H9 (cell line): ENCODE results near the gene C6orf136. TPM values are rescaled to one million over a fixed set of nuclear protein-coding genes. Genes with fewer than 3 reads are reported as not detected.
A peak's percentile ranks its signal among the peaks of the same experiment; 100 is the strongest.

Experiments used
- DNase-seq: peaks from one replicate; pipeline ENCODE4 v3.0.0-alpha.2; 2017
- H2AFZ ChIP-seq: one replicate; pipeline ENCODE4 v1.6.1; 2013; ENCODE audit warnings: mild to moderate bottlenecking, low read length, control low read depth, moderate library complexity
- H2AK5ac ChIP-seq: 2 replicates; pipeline ENCODE4 v1.6.1; 2013; ENCODE audit warnings: low read length, control low read depth, mixed read lengths; ENCODE audit not compliant: insufficient read length
- H2BK120ac ChIP-seq: one replicate; pipeline ENCODE4 v1.6.1; 2013; ENCODE audit warnings: low read depth, mild to moderate bottlenecking, low read length, control low read depth, inconsistent platforms; ENCODE audit not compliant: poor library complexity, severe bottlenecking
- H2BK12ac ChIP-seq: 2 replicates; pipeline ENCODE4 v1.6.1; 2013; ENCODE audit warnings: low read length, control low read depth, mixed read lengths, low read depth; ENCODE audit not compliant: insufficient read length
- H2BK15ac ChIP-seq: 2 replicates; pipeline ENCODE4 v1.6.1; 2013; ENCODE audit warnings: low read depth, low read length, control low read depth
- H2BK20ac ChIP-seq: one replicate; pipeline ENCODE4 v1.6.1; 2013; ENCODE audit warnings: low read depth, mild to moderate bottlenecking, low read length, control low read depth, inconsistent platforms; ENCODE audit not compliant: poor library complexity, severe bottlenecking
- H2BK5ac ChIP-seq: 2 replicates; pipeline ENCODE4 v1.6.1; 2013; ENCODE audit warnings: low read length, control low read depth, mixed read lengths; ENCODE audit not compliant: insufficient read length
- H3K14ac ChIP-seq: 2 replicates; pipeline ENCODE4 v1.6.1; 2013; ENCODE audit warnings: low read length, control low read depth; ENCODE audit not compliant: insufficient read depth
- H3K18ac ChIP-seq: 2 replicates; pipeline ENCODE4 v1.6.1; 2013; ENCODE audit warnings: low read depth, mild to moderate bottlenecking, mixed read lengths, low read length, control low read depth; ENCODE audit not compliant: insufficient read length
- H3K23ac ChIP-seq: 2 replicates; pipeline ENCODE4 v1.6.1; 2013; ENCODE audit warnings: low read length, control low read depth, mixed read lengths, low read depth; ENCODE audit not compliant: insufficient read length
- H3K23me2 ChIP-seq: 2 replicates; pipeline ENCODE4 v1.6.1; 2013; ENCODE audit warnings: low read depth, mild to moderate bottlenecking, mixed read lengths, low read length, control low read depth; ENCODE audit not compliant: insufficient read length, poor library complexity, severe bottlenecking
- H3K27ac ChIP-seq: 2 replicates; pipeline ENCODE4 v1.5.1; 2013; ENCODE audit warnings: low read length, control low read depth, mixed read lengths, low read depth; ENCODE audit not compliant: insufficient read length
- H3K27me3 ChIP-seq: 2 replicates; pipeline ENCODE4 v1.6.1; 2013; ENCODE audit warnings: low read length, control low read depth, inconsistent platforms; ENCODE audit not compliant: insufficient read depth
- H3K4ac ChIP-seq: 2 replicates; pipeline ENCODE4 v1.6.1; 2013; ENCODE audit warnings: low read depth, mild to moderate bottlenecking, control low read depth, inconsistent platforms, low read length, moderate library complexity
- H3K4me1 ChIP-seq: 2 replicates; pipeline ENCODE4 v1.6.1; 2013; ENCODE audit warnings: low read length, control low read depth, inconsistent platforms; ENCODE audit not compliant: insufficient read depth
- H3K4me2 ChIP-seq: 2 replicates; pipeline ENCODE4 v1.6.1; 2013; ENCODE audit warnings: low read length, control low read depth, mixed read lengths; ENCODE audit not compliant: insufficient read length, insufficient read depth
- H3K56ac ChIP-seq: 2 replicates; pipeline ENCODE4 v1.6.1; 2013; ENCODE audit warnings: low read depth, mild to moderate bottlenecking, mixed read lengths, low read length, control low read depth; ENCODE audit not compliant: insufficient read length
- H3K79me1 ChIP-seq: 2 replicates; pipeline ENCODE4 v1.6.1; 2013; ENCODE audit warnings: low read depth, mild to moderate bottlenecking, moderate library complexity, low read length, control low read depth, inconsistent platforms; ENCODE audit not compliant: insufficient read depth, poor library complexity, severe bottlenecking
- H3K79me2 ChIP-seq: 2 replicates; pipeline ENCODE4 v1.6.1; 2013; ENCODE audit warnings: low read length, control low read depth, inconsistent platforms; ENCODE audit not compliant: insufficient read depth
- H3K9ac ChIP-seq: 2 replicates; pipeline ENCODE4 v1.6.1; 2013; ENCODE audit warnings: low read length, control low read depth, mixed read lengths; ENCODE audit not compliant: insufficient read length; ENCODE audit errors: extremely low read depth
- H3K9me3 ChIP-seq: one replicate; pipeline ENCODE4 v1.6.1; 2013; ENCODE audit warnings: low read depth, low read length, inconsistent platforms; ENCODE audit not compliant: control insufficient read depth
- H3T11ph ChIP-seq: one replicate; pipeline ENCODE4 v1.6.1; 2013; ENCODE audit warnings: mild to moderate bottlenecking, low read length, control low read depth, inconsistent platforms
- H4K20me1 ChIP-seq: one replicate; pipeline ENCODE4 v1.6.1; 2013; ENCODE audit not compliant: control insufficient read depth, insufficient read length, insufficient read depth
- H4K5ac ChIP-seq: 2 replicates; pipeline ENCODE4 v1.6.1; 2013; ENCODE audit warnings: low read depth, mild to moderate bottlenecking, mixed read lengths, low read length, control low read depth; ENCODE audit not compliant: insufficient read length
- H4K8ac ChIP-seq: replicated peaks from 2 replicates; pipeline ENCODE4 v1.6.1; 2013; ENCODE audit warnings: low read length, control low read depth, mixed read lengths, low read depth; ENCODE audit not compliant: insufficient read length
- H4K91ac ChIP-seq: 2 replicates; pipeline ENCODE4 v1.6.1; 2013; ENCODE audit warnings: low read depth, mild to moderate bottlenecking, moderate library complexity, mixed read lengths, low read length, control low read depth; ENCODE audit not compliant: insufficient read length
- H3K27ac Mint-ChIP-seq, 3 experiments: 2 replicates in 2 of 3; 3 replicates in 1 of 3; pipeline ENCODE4 v1.8.0; 2020 to 2021; ENCODE audit warnings: mixed read lengths in 3 of 3, mild to moderate bottlenecking in 1 of 3, moderate library complexity in 1 of 3
- H3K27me3 Mint-ChIP-seq: 2 replicates; pipeline ENCODE4 v1.8.0; 2021; ENCODE audit warnings: low read depth, mild to moderate bottlenecking, moderate library complexity, mixed read lengths
- H3K36me3 Mint-ChIP-seq, 3 experiments: 2 replicates in 2 of 3; 3 replicates in 1 of 3; pipeline ENCODE4 v1.8.0; 2020 to 2021; ENCODE audit warnings: low read depth in 3 of 3, mixed read lengths in 3 of 3; ENCODE audit not compliant: insufficient read depth in 1 of 3
- H3K4me1 Mint-ChIP-seq, 2 experiments: 2 replicates each; pipeline ENCODE4 v1.8.0; 2020; ENCODE audit warnings: mixed read lengths in 2 of 2
- H3K4me3 Mint-ChIP-seq, 2 experiments: 2 replicates in 1 of 2; 3 replicates in 1 of 2; pipeline ENCODE4 v1.8.0; 2020 to 2021; ENCODE audit warnings: mild to moderate bottlenecking in 2 of 2, mixed read lengths in 2 of 2, moderate library complexity in 1 of 2
- H3K9me3 Mint-ChIP-seq, 2 experiments: 2 replicates in 1 of 2; 3 replicates in 1 of 2; pipeline ENCODE4 v1.8.0; 2020; ENCODE audit warnings: mild to moderate bottlenecking in 2 of 2, mixed read lengths in 2 of 2, moderate library complexity in 1 of 2
- CTCF ChIP-seq: fragments of 200-600 bp; sonication (generic); conservative IDR thresholded peaks from 3 replicates; pipeline ENCODE4 v1.8.0; 2021; ENCODE audit warnings: antibody characterized with exemption, mild to moderate bottlenecking
- WGBS: extraction: QIAGEN DNeasy Blood & Tissue Kit; methylation state at CpG from one replicate; pipeline ENCODE4 v1.1.7; 2013; ENCODE audit warnings: missing lambda C conversion rate, low lambda C conversion rate, mixed read lengths; ENCODE audit not compliant: insufficient read length; ENCODE audit errors: extremely low coverage; 5-methylcytosine and 5-hydroxymethylcytosine counted together
- total RNA-seq: library from RNA; stranded (reverse); gene quantifications from 2 replicates; pipeline ENCODE4 v1.2.1, GENCODE V29; 2021

The C6orf136 gene
- total RNA-seq, 1 experiment from 2014 or later = 22.2 TPM

- Histone ChIP-seq H3K27me3 (no peaks in the 10 kb centered on the region), H4K8ac (no peak overlapping the region), H3K4me1 (peaks cover 4% of the 10 kb centered on the region; the same call in 1 of the 2 replicates), H4K5ac (no peak overlapping the region), H3K27ac (no peak overlapping the region), H2BK20ac (no peak overlapping the region), H2BK12ac (no peak overlapping the region), H4K20me1 (no peaks in the 10 kb centered on the region), H3K23ac (no peak overlapping the region), H3K79me2 (peaks cover 2% of the 10 kb centered on the region; the same call in 1 of the 2 replicates), H3K4me2 (no peak overlapping the region), H2BK120ac (no peak overlapping the region), H3T11ph (no peak overlapping the region), H3K23me2 (peaks cover 15% of the 10 kb centered on the region), H2BK5ac (no peak overlapping the region), H3K9me3 (no peaks in the 10 kb centered on the region), H4K91ac (no peak overlapping the region), H2AFZ (no peak overlapping the region), H2BK15ac (no peak overlapping the region), H3K9ac (no peak overlapping the region), H3K4ac (no peak overlapping the region), H3K18ac (no peak overlapping the region), H2AK5ac (no peak overlapping the region), H3K79me1 (no peaks in the 10 kb centered on the region), H3K56ac (no peak overlapping the region), H3K14ac (no peak overlapping the region)
- no CpG with 5 or more reads among the region's 1 CpG for WGBS
- H3K9me3 Mint-ChIP-seq = peaks cover 8 to 12% of the 10 kb centered on the region in 2 experiments; a peak in 3 of 5 replicates
- H3K27ac Mint-ChIP-seq = no peak overlapping the region; a peak in 1 of 7 replicates
- TF ChIP-seq CTCF = peak; percentile 44
- no peak overlapping the region for H3K4me3 Mint-ChIP-seq
- peaks cover 31 to 39% of the 10 kb centered on the region in 2 experiments for H3K4me1 Mint-ChIP-seq
- peaks cover 44 to 83% (median 67%) of the 10 kb centered on the region in 3 experiments for H3K36me3 Mint-ChIP-seq
- H3K27me3 Mint-ChIP-seq = no peaks in the 10 kb centered on the region; the same call in 1 of the 2 replicates
- DNase-seq = no peak
These were observed 34.7 kb upstream of the C6orf136 start for GRCh38 chr6:30612213-30612612.
